Measurements from ENCODE around the gene ACAT2.
A peak's percentile ranks its signal among the peaks of the same experiment; 100 is the strongest.
"Not testable (repeated sequence)": the region's sequence is repeated elsewhere in the genome, so short reads cannot be mapped to it uniquely, and the experiment has no call there.

The ACAT2 gene

GRCh38 chr6:159777240-159777904 is 15.5 kb downstream of the ACAT2 start:
- no peak for DNase-seq

- DNase-seq: no peak
These were observed 16.3 kb downstream of the ACAT2 start for GRCh38 chr6:159778131-159778530.

GRCh38 chr6:159778542-159779103 is 16.8 kb downstream of the ACAT2 start:
- no peak for DNase-seq

- DNase-seq: peak; percentile 74
These were observed 26.4 kb downstream of the ACAT2 start for GRCh38 chr6:159788276-159788675.

- peak; percentile 76 for DNase-seq
These were observed 27.0 kb downstream of the ACAT2 start for GRCh38 chr6:159788753-159789376.

GRCh38 chr6:159789377-159790148 is 27.7 kb downstream of the ACAT2 start, which contains the start of gene TCP1:
TSS of gene TCP1 (minus strand) at chr6:159789602. CDS start at chr6:159789468, 134 bp downstream.
- DNase-seq: peak; percentile 100

GRCh38 chr6:159790149-159790955 is 28.5 kb downstream of the ACAT2 start, which contains the start of gene MRPL18:
TSS of gene MRPL18 (plus strand) at chr6:159790467. CDS start at chr6:159790588, 121 bp downstream.
- DNase-seq: peak; percentile 95

GRCh38 chr6:159790956-159791598 is 29.2 kb downstream of the ACAT2 start:
- DNase-seq: peak; percentile 77

GRCh38 chr6:159794976-159795375 is 33.1 kb downstream of the ACAT2 start:
- not testable (repeated sequence) for DNase-seq

- DNase-seq: no peak
These were observed 35.7 kb downstream of the ACAT2 start for GRCh38 chr6:159797554-159797953.

GRCh38 chr6:159800141-159800865 is 38.5 kb downstream of the ACAT2 start, which contains the start of gene PNLDC1:
TSS of gene PNLDC1 (plus strand) at chr6:159800276. CDS start at chr6:159800308, 32 bp downstream.
- DNase-seq: no peak

GRCh38 chr6:159801935-159802334 is 40.1 kb downstream of the ACAT2 start:
- DNase-seq: no peak

- no peak for DNase-seq
These were observed 42.7 kb downstream of the ACAT2 start for GRCh38 chr6:159804504-159804903.

GRCh38 chr6:159805440-159806020 is 43.7 kb downstream of the ACAT2 start:
- no peak for DNase-seq

- DNase-seq: no peak
These were observed 44.2 kb downstream of the ACAT2 start for GRCh38 chr6:159806021-159806458.

GRCh38 chr6:159807150-159807858 is 45.5 kb downstream of the ACAT2 start:
- DNase-seq: no peak

- no peak for DNase-seq
These were observed 46.8 kb downstream of the ACAT2 start for GRCh38 chr6:159808647-159809046.

- DNase-seq: no peak
These were observed 47.3 kb downstream of the ACAT2 start for GRCh38 chr6:159809149-159809548.

- no peak for DNase-seq
These were observed 51.9 kb downstream of the ACAT2 start for GRCh38 chr6:159813781-159814180.

- no peak for DNase-seq
These were observed 53.6 kb downstream of the ACAT2 start for GRCh38 chr6:159815410-159815809.
